CD4-positive, alpha-beta T cell (primary cell): ENCODE measurements around the gene SUGP1. TPM values are rescaled to one million over a fixed set of nuclear protein-coding genes. Genes with fewer than 3 reads are reported as not detected.
A peak's percentile ranks its signal among the peaks of the same experiment; 100 is the strongest.

ENCODE experiments used
- ATAC-seq: fragments of 200-7000 bp; cut with Tn5 transposase; one replicate; pipeline ENCODE4 v1.10.0; 2022; ENCODE audit warnings: mild to moderate bottlenecking; ENCODE audit not compliant: poor library complexity
- CTCF ChIA-PET: fragments of 350-600 bp; sonication (Branson Sonifier 250); formaldehyde crosslinking; loops from one replicate; lab custom pipeline; 2021; ENCODE audit warnings: antibody characterized with exemption, inconsistent platforms; lab: Charles Lee
- POLR2A ChIA-PET: fragments of 350-600 bp; sonication (Branson Sonifier 250); formaldehyde crosslinking; loops from one replicate; lab custom pipeline; 2021; ENCODE audit warnings: antibody characterized with exemption, inconsistent platforms; lab: Charles Lee
- DNase-seq, 14 experiments: peaks; one replicate each; pipeline ENCODE4 v3.0.0-alpha.2; 2013 to 2020; ENCODE audit warnings: mixed read lengths in 2 of 14
- H3K27ac ChIP-seq, 2 donors: one replicate each; pipeline versions ENCODE4 v1.5.1 to v1.7.0; 2013; ENCODE audit warnings: low read length in 2 of 2, low read depth in 1 of 2, mild to moderate bottlenecking in 1 of 2
- H3K27me3 ChIP-seq, 2 experiments: 1 replicate in 1 of 2; 2 replicates in 1 of 2; pipeline versions ENCODE4 v1.6.1 to v1.7.0; 2013; ENCODE audit warnings: low read length in 2 of 2, control low read depth in 1 of 2, mild to moderate bottlenecking in 1 of 2, moderate library complexity in 1 of 2; ENCODE audit not compliant: insufficient read depth in 2 of 2, control insufficient read depth in 1 of 2
- H3K36me3 ChIP-seq: one replicate; pipeline ENCODE4 v1.6.1; 2013; ENCODE audit warnings: low read length, control low read depth; ENCODE audit not compliant: insufficient read depth
- H3K4me1 ChIP-seq: one replicate; pipeline ENCODE4 v1.6.1; 2013; ENCODE audit warnings: low read length, control low read depth; ENCODE audit not compliant: insufficient read depth
- H3K4me3 ChIP-seq: one replicate; pipeline ENCODE4 v1.5.1; 2013; ENCODE audit warnings: mild to moderate bottlenecking, low read length, moderate library complexity
- H3K9me3 ChIP-seq, 2 experiments: 1 replicate in 1 of 2; 2 replicates in 1 of 2; pipeline versions ENCODE4 v1.6.1 to v1.7.0; 2013; ENCODE audit warnings: low read length in 2 of 2, mild to moderate bottlenecking in 2 of 2, control low read depth in 1 of 2, moderate library complexity in 1 of 2; ENCODE audit not compliant: control insufficient read depth in 1 of 2, insufficient read depth in 1 of 2
- H3K27ac Mint-ChIP-seq: one replicate; pipeline ENCODE4 v1.8.0; 2020; ENCODE audit warnings: mixed read lengths
- H3K27me3 Mint-ChIP-seq: one replicate; pipeline ENCODE4 v1.8.0; 2021; ENCODE audit warnings: mixed read lengths
- H3K36me3 Mint-ChIP-seq: one replicate; pipeline ENCODE4 v1.8.0; 2021; ENCODE audit warnings: low read depth, mixed read lengths
- H3K4me1 Mint-ChIP-seq: one replicate; pipeline ENCODE4 v1.8.0; 2021; ENCODE audit warnings: low read depth, mixed read lengths
- H3K4me3 Mint-ChIP-seq: one replicate; pipeline ENCODE4 v1.8.0; 2020; ENCODE audit warnings: mild to moderate bottlenecking, mixed read lengths
- H3K9me3 Mint-ChIP-seq: one replicate; pipeline ENCODE4 v1.8.0; 2020; ENCODE audit warnings: mixed read lengths
- intact Hi-C, 2 experiments: fragments of 100-400 bp; cut with DNase I in 1 of 2; cut with micrococcal nuclease in 1 of 2; formaldehyde crosslinking; loops; one replicate each; pipeline versions ENCODE4 v1.15.1 to v1.9.0; 2023 to 2025; cut with DNase I, micrococcal nuclease
- total RNA-seq, 174 experiments: library from RNA in 2 of 174; stranded (reverse) in 2 of 174; gene quantifications; one replicate each; pipeline ENCODE4 v1.2.3 and lab custom pipeline; 2021 to 2026
- TF ChIP-seq, protein P1 (sequence below): fragments of 200-600 bp; IDR thresholded peaks from one replicate; pipeline ENCODE4 v1.8.0; 2022; ENCODE audit warnings: antibody characterized with exemption, mild to moderate bottlenecking

The SUGP1 gene
- total RNA-seq, 2 experiments from 2014 or later: 49.7 to 56.0 TPM

DNA sequence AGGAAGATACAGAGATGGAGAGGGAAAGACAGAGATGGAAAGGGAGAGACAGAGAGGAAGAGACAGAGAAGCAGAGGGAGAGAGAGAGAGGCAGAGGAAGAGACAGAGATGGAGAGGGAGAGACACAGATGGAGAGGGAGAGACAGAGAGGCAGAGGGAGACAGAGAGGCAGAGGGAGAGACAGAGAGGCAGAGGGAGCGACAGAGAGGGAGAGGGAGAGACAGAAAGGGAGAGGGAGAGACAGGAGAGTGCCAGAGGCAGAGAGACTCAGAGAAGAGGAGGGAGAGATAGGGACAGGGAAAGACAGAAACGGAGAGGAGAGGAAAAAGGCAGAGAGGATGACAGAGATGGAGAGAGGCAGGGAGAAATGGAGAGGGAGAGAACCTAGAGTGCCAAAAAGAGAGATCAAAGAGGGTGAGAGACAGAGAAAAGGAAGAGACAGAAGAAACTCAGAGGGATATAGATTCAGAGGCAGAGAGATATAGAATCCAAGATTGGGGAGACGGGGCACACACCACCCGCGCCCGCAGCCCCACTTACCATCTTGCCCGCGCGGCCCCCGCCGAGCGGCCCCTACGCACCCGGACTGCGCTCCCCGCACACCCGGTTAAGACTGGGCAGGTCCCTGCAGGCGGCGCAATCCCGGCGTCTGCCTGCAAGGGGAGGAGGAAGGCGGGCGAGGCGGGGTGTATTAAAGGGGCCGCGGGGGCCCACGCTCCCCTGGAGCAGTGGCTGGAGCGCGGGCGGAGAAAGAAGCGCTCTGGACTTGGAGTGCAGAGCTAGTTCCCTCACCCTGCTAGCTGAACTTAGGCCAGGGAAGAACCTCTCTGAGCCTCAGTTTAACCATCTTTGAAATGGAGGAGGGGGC lies 57.9 kb downstream of the SUGP1 start:
- Mint-ChIP-seq H3K9me3 (no peaks in the 10 kb centered on the region), H3K36me3 (no peaks in the 10 kb centered on the region), H3K4me1 (no peaks in the 10 kb centered on the region), H3K27ac (no peak overlapping the region), H3K27me3 (peaks cover 56% of the 10 kb centered on the region), H3K4me3 (no peak overlapping the region)
- DNase-seq: no peak
- ATAC-seq: no peak
- TF ChIP-seq, protein P1, sequence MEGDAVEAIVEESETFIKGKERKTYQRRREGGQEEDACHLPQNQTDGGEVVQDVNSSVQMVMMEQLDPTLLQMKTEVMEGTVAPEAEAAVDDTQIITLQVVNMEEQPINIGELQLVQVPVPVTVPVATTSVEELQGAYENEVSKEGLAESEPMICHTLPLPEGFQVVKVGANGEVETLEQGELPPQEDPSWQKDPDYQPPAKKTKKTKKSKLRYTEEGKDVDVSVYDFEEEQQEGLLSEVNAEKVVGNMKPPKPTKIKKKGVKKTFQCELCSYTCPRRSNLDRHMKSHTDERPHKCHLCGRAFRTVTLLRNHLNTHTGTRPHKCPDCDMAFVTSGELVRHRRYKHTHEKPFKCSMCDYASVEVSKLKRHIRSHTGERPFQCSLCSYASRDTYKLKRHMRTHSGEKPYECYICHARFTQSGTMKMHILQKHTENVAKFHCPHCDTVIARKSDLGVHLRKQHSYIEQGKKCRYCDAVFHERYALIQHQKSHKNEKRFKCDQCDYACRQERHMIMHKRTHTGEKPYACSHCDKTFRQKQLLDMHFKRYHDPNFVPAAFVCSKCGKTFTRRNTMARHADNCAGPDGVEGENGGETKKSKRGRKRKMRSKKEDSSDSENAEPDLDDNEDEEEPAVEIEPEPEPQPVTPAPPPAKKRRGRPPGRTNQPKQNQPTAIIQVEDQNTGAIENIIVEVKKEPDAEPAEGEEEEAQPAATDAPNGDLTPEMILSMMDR: no peak
- Histone ChIP-seq H3K4me3 (no peak overlapping the region), H3K27ac (no peak overlapping the region), H3K9me3 (peaks cover 0 to 16% of the 10 kb centered on the region in 2 experiments), H3K4me1 (peaks cover 15% of the 10 kb centered on the region), H3K36me3 (no peaks in the 10 kb centered on the region), H3K27me3 (peaks cover 25 to 47% of the 10 kb centered on the region in 2 experiments)
- CTCF ChIA-PET: no interaction called here
- intact Hi-C loops: no loop called here
- POLR2A ChIA-PET: no interaction called here

DNA sequence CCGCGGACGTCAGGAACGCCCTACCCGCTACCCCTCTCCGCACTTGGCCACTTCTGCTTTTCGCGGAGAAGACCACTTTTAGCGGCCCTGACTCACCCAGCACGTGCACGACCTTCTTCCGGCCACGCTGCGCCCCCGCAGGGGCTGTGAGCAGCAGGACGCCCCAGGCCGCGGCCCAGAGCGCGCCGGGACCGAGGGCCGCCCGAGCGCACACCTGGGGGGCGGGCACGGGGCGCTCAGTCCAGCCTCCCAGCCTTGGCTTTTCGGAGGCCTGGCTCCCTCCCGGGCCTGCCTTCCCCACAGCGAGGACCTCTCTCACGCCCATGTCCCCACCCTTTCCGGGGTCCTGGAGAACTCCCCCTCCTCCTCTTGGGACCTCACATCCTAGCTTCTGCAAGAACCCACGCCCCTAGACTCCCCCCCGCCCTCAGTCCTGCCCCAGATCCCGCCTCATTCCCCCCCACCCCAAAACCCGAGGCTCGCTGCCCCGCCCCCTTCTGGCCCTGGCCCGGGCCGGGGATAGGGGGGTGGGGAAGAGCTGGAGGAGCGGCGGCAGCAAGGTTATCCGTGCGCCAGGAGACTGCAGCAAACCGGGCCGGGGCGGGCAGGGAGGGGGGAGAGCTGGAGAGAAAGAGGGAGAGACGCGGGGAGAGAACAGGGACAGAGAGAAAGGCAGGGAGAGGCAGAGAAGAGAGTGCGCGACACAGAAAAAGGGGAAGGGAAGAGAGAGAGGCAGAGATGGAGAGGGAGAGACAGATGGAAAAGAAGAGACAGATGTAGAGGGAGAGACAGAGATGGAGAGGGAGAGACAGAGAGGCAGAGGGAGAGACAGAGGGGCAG lies 58.7 kb downstream of the SUGP1 start:
- ChIA-PET POLR2A (no interaction called here), CTCF (no interaction called here)
- intact Hi-C loops: no loop called here
- Histone ChIP-seq H3K9me3 (peaks cover 0 to 16% of the 10 kb centered on the region in 2 experiments), H3K4me1 (peaks cover 15% of the 10 kb centered on the region), H3K4me3 (no peak overlapping the region), H3K27me3 (peaks cover 25 to 52% of the 10 kb centered on the region in 2 experiments), H3K36me3 (no peaks in the 10 kb centered on the region), H3K27ac (no peak overlapping the region)
- TF ChIP-seq, protein P1: no peak
- H3K27me3 Mint-ChIP-seq: peaks cover 64% of the 10 kb centered on the region
- no peaks in the 10 kb centered on the region for H3K9me3 Mint-ChIP-seq
- H3K4me3 Mint-ChIP-seq: no peak overlapping the region
- H3K36me3 Mint-ChIP-seq: no peaks in the 10 kb centered on the region
- H3K27ac Mint-ChIP-seq: no peak overlapping the region
- ATAC-seq (no peak), DNase-seq (peak in 1 of 14 experiments; percentile 29)
- H3K4me1 Mint-ChIP-seq: no peaks in the 10 kb centered on the region

DNA sequence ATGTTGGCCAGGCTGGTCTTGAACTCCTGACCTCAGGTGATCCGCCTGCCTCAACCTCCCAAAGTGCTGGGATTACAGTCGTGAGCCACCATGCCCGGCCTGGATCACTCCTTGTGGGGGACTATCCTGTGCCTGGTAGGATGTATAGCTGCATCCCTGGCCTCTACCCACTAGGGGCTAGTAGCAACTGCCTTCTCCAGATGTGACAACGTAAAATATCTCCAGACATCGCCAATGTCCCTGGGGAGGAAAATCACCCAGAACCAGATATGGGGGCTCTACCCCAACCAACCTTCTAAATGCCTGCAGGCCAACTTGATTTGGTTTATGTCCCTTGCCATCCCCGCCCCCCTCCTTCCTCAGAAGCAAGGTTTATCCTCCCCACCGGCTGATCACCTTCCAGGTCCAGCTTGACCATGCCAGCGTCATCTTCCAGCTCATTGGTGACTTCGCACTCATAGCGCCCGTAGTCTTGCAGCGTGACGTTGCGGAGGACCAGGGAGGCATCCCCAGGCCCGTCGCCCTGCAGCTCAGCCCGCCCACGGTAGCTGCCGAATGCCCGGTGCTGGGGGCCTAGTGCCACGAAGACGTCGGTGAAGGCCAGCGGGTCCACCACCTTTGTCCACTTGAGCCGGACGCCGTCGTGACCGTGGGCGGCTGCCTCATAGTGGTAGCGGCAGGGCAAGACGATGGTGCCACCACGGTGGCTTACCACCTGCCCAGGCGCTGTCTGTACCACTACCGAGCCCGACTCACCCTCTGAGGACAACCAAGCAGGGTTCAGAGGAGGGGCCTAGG lies 59.7 kb downstream of the SUGP1 start:
- Mint-ChIP-seq H3K27me3 (peaks cover 71% of the 10 kb centered on the region), H3K4me1 (no peaks in the 10 kb centered on the region), H3K9me3 (no peaks in the 10 kb centered on the region), H3K36me3 (no peaks in the 10 kb centered on the region), H3K27ac (no peak overlapping the region), H3K4me3 (no peak overlapping the region)
- Histone ChIP-seq H3K36me3 (no peaks in the 10 kb centered on the region), H3K27ac (no peak overlapping the region), H3K4me1 (peaks cover 15% of the 10 kb centered on the region), H3K9me3 (peaks cover 0 to 16% of the 10 kb centered on the region in 2 experiments), H3K27me3 (peaks cover 27 to 59% of the 10 kb centered on the region in 2 experiments), H3K4me3 (no peak overlapping the region)
- ChIA-PET POLR2A (no interaction called here), CTCF (no interaction called here)
- intact Hi-C loops: no loop called here
- ATAC-seq: no peak
- TF ChIP-seq, protein P1: no peak
- no peak for DNase-seq
